OCI-LY3 (cell line): ENCODE results near the gene RAD18.

Source experiments
- CTCF ChIP-seq: fragments of 200-600, 300-600 bp; sonication (generic); IDR thresholded peaks from 2 replicates; pipeline ENCODE4 v1.5.1; 2014; ENCODE audit warnings: antibody characterized with exemption, low read length, low read depth
- EZH2phosphoT487 ChIP-seq: fragments of 200-600 bp; shearing (Covaris generic); IDR thresholded peaks from 2 replicates; pipeline ENCODE4 v1.6.1; 2018; ENCODE audit warnings: antibody characterized with exemption, mixed run types, low read depth

DNA sequence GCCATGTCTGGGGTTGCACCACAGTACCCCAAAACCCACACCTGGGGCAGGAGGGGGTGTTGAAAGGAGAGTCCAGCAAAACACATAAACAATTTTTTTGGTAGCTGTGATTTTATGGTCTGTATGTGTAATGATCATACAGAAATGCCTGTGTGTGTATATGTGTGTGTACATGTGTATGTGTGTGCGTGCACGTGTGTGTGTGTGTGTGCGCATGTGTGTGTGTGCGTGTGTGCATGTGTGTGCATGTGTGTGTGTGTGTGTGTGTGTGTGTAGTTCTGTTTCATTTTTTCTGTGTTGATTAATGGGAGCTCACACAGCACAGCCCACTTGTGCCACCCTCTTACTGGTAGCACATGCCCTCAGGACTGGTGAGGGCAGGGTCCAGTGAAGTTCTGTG is 97.6 kb downstream of the RAD18 start:
- TF ChIP-seq CTCF = no peak
- no peak for TF ChIP-seq EZH2phosphoT487
